Measurements from ENCODE around the gene EPB41. TPM values are rescaled to one million over a fixed set of nuclear protein-coding genes. Genes with fewer than 3 reads are reported as not detected.

The EPB41 gene
- total and polyA plus RNA-seq, 2 of the 4 experiments (the other 2 are of a cell fraction): 4.6 to 10.0 TPM

GRCh38 chr1:28885472-28885877 is 28.9 kb upstream of the EPB41 start:
- peak overlapping the region; percentile 16 for H2AFZ ChIP-seq (replicated peaks; ENCODE audit: low read length, poor library complexity)

More at GRCh38 chr1:28885472-28885877, 28.9 kb upstream of the EPB41 start:
- no CpG with 5 or more reads among the region's 7 CpGs for WGBS, 2 experiments (ENCODE audit: extremely low coverage in 2 of 2, insufficient read length in 1 of 2)
- Histone ChIP-seq H3K14ac (replicated peaks; ENCODE audit: low read depth, low read length) (no peak overlapping the region), H3K4me2 (ENCODE audit: low read depth, low read length) (no peak overlapping the region), H3K9me1 (ENCODE audit: insufficient read depth, low read length) (peaks cover 10% of the 10 kb centered on the region; the same call in 1 of the 2 replicates), H3K79me1 (ENCODE audit: low read depth in 1 of 2, low read length in 2 of 2) (no peaks in the 10 kb centered on the region), H2BK20ac (ENCODE audit: low read depth, low read length) (peak overlapping the region; percentile 59), H4K91ac (ENCODE audit: insufficient read depth, low read depth, low read length) (peak overlapping the region; percentile 63), H3K4ac (ENCODE audit: low read depth, low read length) (peak overlapping the region; percentile 55), H3K23ac (ENCODE audit: low read depth, low read length) (no peak overlapping the region), H3K27ac (ENCODE audit: insufficient read depth, low read length) (no peak overlapping the region), H3K18ac (ENCODE audit: low read depth, low read length) (0 out of 2 replicates have a peak overlapping the region, but pooled peaks have one; percentile 31), H3K9ac (ENCODE audit: low read depth, low read length) (no peak overlapping the region), H3K36me3 (ENCODE audit: control insufficient read depth, insufficient read depth, low read length) (no peaks in the 10 kb centered on the region), H3K4me1 (ENCODE audit: control insufficient read depth, insufficient read depth, low read length) (peaks cover 11% of the 10 kb centered on the region), H2BK15ac (ENCODE audit: low read depth, low read length) (peak overlapping the region; percentile 90; the same call in 2 of the 3 replicates), H4K5ac (ENCODE audit: low read depth, low read length) (peak overlapping the region; percentile 30; the same call in 1 of the 2 replicates), H2BK5ac (ENCODE audit: low read depth, low read length, poor library complexity, severe bottlenecking) (no peak overlapping the region), H3K56ac (ENCODE audit: extremely low read depth, insufficient read depth, low read length) (no peak overlapping the region), H3K9me3 (ENCODE audit: control insufficient read depth, insufficient read depth, low read length) (no peaks in the 10 kb centered on the region), H4K8ac (ENCODE audit: low read depth in 2 of 2, low read length in 2 of 2) (no peak overlapping the region), H3K4me3 (ENCODE audit: insufficient read depth, low read depth, low read length) (no peak overlapping the region), H2AK5ac (ENCODE audit: low read depth, low read length) (peak overlapping the region; percentile 86; the same call in 1 of the 2 replicates), H4K20me1 (ENCODE audit: insufficient read depth, low read length) (no peaks in the 10 kb centered on the region), H3K27me3 (ENCODE audit: control insufficient read depth, insufficient read depth, low read length) (peaks cover 8% of the 10 kb centered on the region), H2BK120ac (ENCODE audit: low read depth, low read length) (peak overlapping the region; percentile 69), H2AK9ac (replicated peaks; ENCODE audit: low read depth, low read length, poor library complexity) (peak overlapping the region; percentile 51)
- dilution Hi-C loops (cut with HindIII; ENCODE audit: low sequenced_read_pairs, unreplicated experiment): no loop called here
- in situ Hi-C loops (cut with MboI; ENCODE audit: low sequenced_read_pairs): no loop called here
- no TSS peak for BruUV-seq (replicated peaks)
- TF ChIP-seq USF2 (IDR thresholded peaks at IDR 0.05; ENCODE audit: low read depth, low read length) (no peak), RCOR1 (IDR thresholded peaks at IDR 0.05; ENCODE audit: insufficient replicate concordance, low read length) (no peak), NFE2L2 (IDR thresholded peaks at IDR 0.05; ENCODE audit: low read depth, low read length) (no peak), BHLHE40 (IDR thresholded peaks at IDR 0.05; ENCODE audit: low read depth, low read length) (no peak), ELK1 (IDR thresholded peaks at IDR 0.05; ENCODE audit: borderline replicate concordance, low read depth, low read length) (no peak), FOS (IDR thresholded peaks at IDR 0.05; ENCODE audit: low read depth, low read length) (no peak), CEBPB (IDR thresholded peaks at IDR 0.05; ENCODE audit: low read depth, low read length) (no peak), RFX5 (IDR thresholded peaks at IDR 0.05; ENCODE audit: low read depth, low read length) (no peak), MAFK (IDR thresholded peaks at IDR 0.05; ENCODE audit: low read depth, low read length) (no peak), MXI1 (IDR thresholded peaks at IDR 0.05; ENCODE audit: borderline replicate concordance, low read depth, low read length) (no peak), POLR2A (IDR thresholded peaks at IDR 0.05; ENCODE audit: low read depth, low read length) (no peak), MAZ (IDR thresholded peaks at IDR 0.05; ENCODE audit: borderline replicate concordance, low read depth, low read length) (no peak), CHD1 (IDR thresholded peaks at IDR 0.05; ENCODE audit: low read depth, low read length) (no peak), SMC3 (IDR thresholded peaks at IDR 0.05; ENCODE audit: low read depth, low read length) (no peak), CTCF (conservative IDR thresholded peaks at IDR 0.05; ENCODE audit: low read depth, low read length) (no peak), RAD21 (IDR thresholded peaks at IDR 0.05; ENCODE audit: low read length) (no peak)
- DNase-seq (no peak), ATAC-seq (ENCODE audit: low read depth) (no peak)
- ChIA-PET POLR2A (ENCODE audit: unreplicated experiment) (interaction anchor here (0.6 to 0.9 kb wide), 2 partner anchors 148 to 239 kb away, joined by 3 read pairs; no protein-coding TSS in a partner anchor), CTCF (interaction anchor here (0.6 to 4.7 kb wide), 7 partner anchors 9 to 317 kb away, joined by 3 to 133 read pairs (median 4); partner anchors contain the start of gene EPB41)
- intact Hi-C loops (cut with micrococcal nuclease): no loop called here

All from IMR-90 (cell line).